Right atrium auricular region (tissue), 2 donors: ENCODE results near the gene MAN1C1. TPM values are rescaled to one million over a fixed set of nuclear protein-coding genes. Genes with fewer than 3 reads are reported as not detected.

ENCODE experiments used
- DNase-seq: peaks from one replicate; pipeline ENCODE4 v3.0.0-alpha.2; 2019; ENCODE audit warnings: low spot score
- H3K27ac ChIP-seq, 2 donors: fragments of 200-600 bp; sonication (generic); 1 replicate in 1 of 2; 2 replicates in 1 of 2; pipeline ENCODE4 v1.5.1; 2016 to 2019
- H3K27me3 ChIP-seq, 2 donors: fragments of 200-600 bp; sonication (generic); one replicate each; pipeline versions ENCODE4 v1.5.1 to v1.6.0; 2017 to 2019
- H3K36me3 ChIP-seq: fragments of 200-600 bp; sonication (generic); one replicate; pipeline ENCODE4 v1.5.1; 2016
- H3K4me1 ChIP-seq, 2 donors: fragments of 200-600 bp; sonication (generic); one replicate each; pipeline versions ENCODE4 v1.5.1 to v1.6.0; 2017 to 2019
- H3K4me3 ChIP-seq, 2 donors: fragments of 200-600 bp; sonication (generic); 1 replicate in 1 of 2; 2 replicates in 1 of 2; pipeline ENCODE4 v1.5.1; 2017 to 2019; ENCODE audit warnings: mild to moderate bottlenecking in 1 of 2, moderate library complexity in 1 of 2
- H3K9me3 ChIP-seq, 2 donors: fragments of 200-600 bp; sonication (generic); one replicate each; pipeline ENCODE4 v1.5.1; 2019
- total RNA-seq, 2 donors: library from RNA; depleted of rRNA; stranded (reverse); fragments of >200 nt; gene quantifications; one replicate each; pipeline ENCODE4 v1.1.0, GENCODE V29; 2016
- TF ChIP-seq, protein P1 (sequence below), 2 donors: fragments of 200-600 bp; sonication (generic); IDR thresholded peaks; one replicate each; pipeline ENCODE4 v1.5.1; 2019; ENCODE audit warnings: antibody characterized with exemption in 2 of 2

Gene MAN1C1
- total RNA-seq, 2 donors from 2014 or later = 9.4 to 13.6 TPM

DNA sequence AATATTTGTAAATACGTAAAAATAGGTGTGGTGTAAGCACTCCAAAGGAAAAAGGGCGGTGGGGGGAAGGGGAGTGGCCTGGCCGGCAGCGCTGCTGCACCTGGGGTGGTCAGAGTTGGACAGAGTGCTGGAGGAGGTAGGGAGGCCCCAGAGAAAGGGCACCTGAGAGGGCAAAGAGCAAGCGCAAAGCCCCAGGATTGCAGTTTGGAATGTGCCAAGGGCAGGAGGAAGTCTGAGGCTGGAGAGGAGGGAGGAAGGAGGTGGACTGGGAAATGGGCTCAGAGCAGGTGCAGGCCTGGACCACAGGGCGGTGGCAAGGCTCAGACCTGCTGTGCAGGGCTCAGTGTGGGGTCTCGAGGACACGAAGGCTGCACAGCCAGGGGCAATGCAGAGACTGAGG, 42.6 kb upstream of the MAN1C1 start:
- Histone ChIP-seq H3K4me3 (no peak overlapping the region), H3K36me3 (no peaks in the 10 kb centered on the region), H3K9me3 (no peaks in the 10 kb centered on the region), H3K27me3 (no peaks in the 10 kb centered on the region), H3K4me1 (peaks cover 0 to 3% of the 10 kb centered on the region in 2 donors), H3K27ac (no peak overlapping the region)
- TF ChIP-seq, protein P1, sequence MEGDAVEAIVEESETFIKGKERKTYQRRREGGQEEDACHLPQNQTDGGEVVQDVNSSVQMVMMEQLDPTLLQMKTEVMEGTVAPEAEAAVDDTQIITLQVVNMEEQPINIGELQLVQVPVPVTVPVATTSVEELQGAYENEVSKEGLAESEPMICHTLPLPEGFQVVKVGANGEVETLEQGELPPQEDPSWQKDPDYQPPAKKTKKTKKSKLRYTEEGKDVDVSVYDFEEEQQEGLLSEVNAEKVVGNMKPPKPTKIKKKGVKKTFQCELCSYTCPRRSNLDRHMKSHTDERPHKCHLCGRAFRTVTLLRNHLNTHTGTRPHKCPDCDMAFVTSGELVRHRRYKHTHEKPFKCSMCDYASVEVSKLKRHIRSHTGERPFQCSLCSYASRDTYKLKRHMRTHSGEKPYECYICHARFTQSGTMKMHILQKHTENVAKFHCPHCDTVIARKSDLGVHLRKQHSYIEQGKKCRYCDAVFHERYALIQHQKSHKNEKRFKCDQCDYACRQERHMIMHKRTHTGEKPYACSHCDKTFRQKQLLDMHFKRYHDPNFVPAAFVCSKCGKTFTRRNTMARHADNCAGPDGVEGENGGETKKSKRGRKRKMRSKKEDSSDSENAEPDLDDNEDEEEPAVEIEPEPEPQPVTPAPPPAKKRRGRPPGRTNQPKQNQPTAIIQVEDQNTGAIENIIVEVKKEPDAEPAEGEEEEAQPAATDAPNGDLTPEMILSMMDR (IDR thresholded peaks at IDR 0.05) = no peak
- no peak for DNase-seq

DNA sequence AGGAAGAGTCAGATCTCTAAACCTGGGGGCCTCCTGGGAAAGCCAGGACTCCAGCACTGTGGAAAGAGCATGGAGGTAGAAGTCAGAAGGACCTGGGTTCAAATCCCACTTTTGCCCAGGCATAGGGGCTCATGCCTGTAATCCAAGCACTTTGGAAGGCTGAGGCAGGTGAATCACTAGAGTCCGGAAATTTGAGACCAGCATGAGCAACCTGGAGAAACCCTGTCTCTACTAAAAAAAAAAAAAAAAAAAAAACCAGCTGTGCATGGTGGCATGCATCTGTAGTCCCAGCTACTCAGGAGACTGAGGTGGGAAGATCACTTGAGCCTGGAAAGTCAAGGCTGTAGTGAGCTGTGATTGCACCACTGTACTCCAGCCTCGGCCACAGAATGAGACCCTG, 41.4 kb upstream of the MAN1C1 start:
- Histone ChIP-seq H3K27me3 (no peaks in the 10 kb centered on the region), H3K27ac (no peak overlapping the region), H3K4me1 (no peaks in the 10 kb centered on the region), H3K4me3 (no peak overlapping the region), H3K9me3 (no peaks in the 10 kb centered on the region), H3K36me3 (no peaks in the 10 kb centered on the region)
- DNase-seq = no peak
- TF ChIP-seq, protein P1 (IDR thresholded peaks at IDR 0.05) = no peak

DNA sequence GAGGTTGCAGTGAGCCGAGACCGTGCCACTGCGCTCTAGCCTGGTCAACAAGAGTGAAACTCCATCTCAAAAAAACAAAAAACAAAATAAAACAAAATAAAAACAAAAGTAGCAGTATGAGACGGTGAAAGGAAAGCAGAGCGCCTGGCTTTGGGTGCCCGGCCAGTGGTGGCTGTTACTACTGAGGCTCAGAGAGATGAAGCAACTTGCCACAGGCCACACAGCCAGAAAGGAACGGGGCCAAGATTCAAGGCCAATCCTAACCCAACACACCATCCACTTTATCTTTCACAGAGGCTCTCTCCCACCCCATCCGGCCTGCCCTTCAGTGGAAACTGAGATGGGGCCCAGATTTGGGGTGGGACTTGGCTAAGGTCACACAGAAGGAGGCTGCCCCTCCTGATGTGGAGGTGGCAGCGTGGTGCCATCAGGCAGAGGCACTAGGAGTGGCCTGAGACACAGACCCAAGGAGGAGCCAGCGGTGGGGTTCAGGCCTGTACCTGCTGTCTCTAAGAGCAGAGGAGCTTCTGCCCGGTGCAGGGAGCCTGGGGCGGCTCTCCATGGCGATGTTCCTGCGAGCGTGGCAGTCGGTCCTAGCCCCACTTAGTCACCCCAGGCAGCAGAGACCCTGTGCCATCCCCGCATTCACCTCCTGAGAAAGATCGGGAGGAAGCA, 40.0 kb upstream of the MAN1C1 start:
- TF ChIP-seq, protein P1 (IDR thresholded peaks at IDR 0.05) = no peak
- Histone ChIP-seq H3K4me1 (no peaks in the 10 kb centered on the region), H3K4me3 (no peak overlapping the region), H3K27ac (no peak overlapping the region), H3K9me3 (no peaks in the 10 kb centered on the region), H3K36me3 (no peaks in the 10 kb centered on the region), H3K27me3 (no peaks in the 10 kb centered on the region)
- DNase-seq = no peak

DNA sequence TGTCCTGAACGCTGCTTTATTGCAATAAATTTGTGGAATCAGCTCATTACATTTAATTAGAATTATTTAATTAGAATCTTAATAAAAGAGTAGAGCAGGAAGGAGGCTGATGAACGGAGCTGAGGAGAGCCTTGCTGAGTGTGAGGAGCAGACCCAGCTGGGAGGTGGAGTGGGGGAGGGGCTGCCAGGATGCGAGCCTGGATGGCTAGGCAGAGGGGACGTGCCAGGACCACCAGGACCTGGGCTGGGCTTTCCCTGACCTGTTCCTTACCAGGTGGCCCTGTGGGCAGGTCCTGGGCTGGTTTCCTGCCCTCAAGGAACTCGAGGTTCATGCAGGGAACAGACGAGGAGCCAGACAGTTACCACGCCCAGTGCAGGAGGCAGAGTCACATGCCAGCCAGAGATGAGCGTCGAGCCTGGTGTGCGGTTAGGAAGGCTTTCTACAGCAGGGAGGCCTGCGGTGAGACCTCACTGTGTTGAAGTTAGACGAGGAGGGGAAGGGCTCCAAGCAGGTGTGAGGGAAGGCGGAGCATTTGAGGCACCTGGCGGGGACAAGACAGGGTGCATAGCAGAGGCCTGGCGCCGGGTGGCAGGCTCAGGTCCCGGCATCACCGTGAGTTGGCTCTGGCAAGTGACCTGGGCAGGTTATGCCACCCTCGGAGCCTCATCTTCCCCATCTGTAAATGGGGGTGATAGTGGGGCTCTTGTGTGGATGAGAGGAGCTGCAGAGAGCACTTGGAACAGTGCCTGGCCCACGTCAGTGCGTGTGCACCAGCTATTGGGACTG, 39.3 kb upstream of the MAN1C1 start:
- H3K4me1 ChIP-seq = no peaks in the 10 kb centered on the region
- H3K36me3 ChIP-seq = no peaks in the 10 kb centered on the region
- TF ChIP-seq, protein P1 (IDR thresholded peaks at IDR 0.05) = no peak
- no peak overlapping the region for H3K4me3 ChIP-seq
- no peaks in the 10 kb centered on the region for H3K27me3 ChIP-seq
- H3K27ac ChIP-seq = no peak overlapping the region
- no peaks in the 10 kb centered on the region for H3K9me3 ChIP-seq
- no peak for DNase-seq

DNA sequence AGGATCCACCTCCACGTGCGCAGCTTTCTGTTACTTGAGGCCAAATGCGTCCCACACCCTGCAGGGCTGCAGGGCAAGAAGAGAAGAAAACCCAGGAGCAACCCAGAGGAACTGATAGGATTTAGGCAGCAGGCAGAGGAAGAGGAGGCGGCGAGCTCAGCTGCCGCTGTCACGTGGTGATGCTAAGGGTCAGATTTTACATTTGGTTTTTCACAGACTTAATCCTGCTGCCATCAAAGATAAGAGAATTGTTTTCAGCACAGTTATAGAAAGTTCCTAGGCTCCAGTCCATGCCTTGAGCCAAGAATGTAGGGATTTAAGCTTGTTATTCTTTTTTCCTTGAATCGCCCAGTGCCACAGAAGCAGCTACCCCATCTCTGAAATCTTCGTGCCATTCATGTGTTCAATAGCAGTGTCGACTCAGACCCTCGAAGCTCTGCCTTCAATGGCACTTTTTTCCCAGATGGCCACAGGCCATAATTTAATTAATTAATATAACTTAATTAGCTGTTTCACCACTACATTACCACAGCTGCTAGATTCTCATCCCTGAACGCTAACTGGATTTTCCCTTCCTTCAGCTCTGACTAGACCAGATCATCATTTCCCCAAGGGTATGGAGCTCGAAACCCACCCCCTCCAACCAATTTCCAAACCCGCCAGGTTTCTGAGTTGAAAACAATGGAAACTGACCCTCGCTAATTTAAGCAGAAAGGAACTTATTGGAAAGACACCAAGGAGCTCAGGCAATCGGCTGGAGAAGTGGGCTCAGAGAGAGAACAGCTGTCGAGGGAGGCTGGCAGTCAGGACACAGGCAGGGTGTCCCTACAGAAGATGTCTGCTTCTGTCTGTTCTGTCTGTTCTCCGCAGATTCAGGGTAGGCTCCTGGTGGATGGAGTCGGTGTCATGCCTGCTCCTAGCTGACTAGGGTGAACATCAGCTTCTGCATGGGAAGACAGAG, 37.0 kb upstream of the MAN1C1 start:
- no peaks in the 10 kb centered on the region for H3K36me3 ChIP-seq
- H3K27me3 ChIP-seq = no peaks in the 10 kb centered on the region
- no peaks in the 10 kb centered on the region for H3K9me3 ChIP-seq
- no peak overlapping the region for H3K4me3 ChIP-seq
- DNase-seq = no peak
- TF ChIP-seq, protein P1 (IDR thresholded peaks at IDR 0.05) = no peak
- H3K4me1 ChIP-seq = no peaks in the 10 kb centered on the region
- H3K27ac ChIP-seq = no peak overlapping the region
